NK-92 (cell line): ENCODE measurements around the gene SLC30A3.
"Not testable (repeated sequence)": the region's sequence is repeated elsewhere in the genome, so short reads cannot be mapped to it uniquely, and the experiment has no call there.

Experiments
- DNase-seq: peaks from one replicate; lab custom pipeline; 2025; ENCODE audit not compliant: unreplicated experiment; lab: John Stamatoyannopoulos, UW

The SLC30A3 gene, protein sequence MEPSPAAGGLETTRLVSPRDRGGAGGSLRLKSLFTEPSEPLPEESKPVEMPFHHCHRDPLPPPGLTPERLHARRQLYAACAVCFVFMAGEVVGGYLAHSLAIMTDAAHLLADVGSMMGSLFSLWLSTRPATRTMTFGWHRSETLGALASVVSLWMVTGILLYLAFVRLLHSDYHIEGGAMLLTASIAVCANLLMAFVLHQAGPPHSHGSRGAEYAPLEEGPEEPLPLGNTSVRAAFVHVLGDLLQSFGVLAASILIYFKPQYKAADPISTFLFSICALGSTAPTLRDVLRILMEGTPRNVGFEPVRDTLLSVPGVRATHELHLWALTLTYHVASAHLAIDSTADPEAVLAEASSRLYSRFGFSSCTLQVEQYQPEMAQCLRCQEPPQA

DNA sequence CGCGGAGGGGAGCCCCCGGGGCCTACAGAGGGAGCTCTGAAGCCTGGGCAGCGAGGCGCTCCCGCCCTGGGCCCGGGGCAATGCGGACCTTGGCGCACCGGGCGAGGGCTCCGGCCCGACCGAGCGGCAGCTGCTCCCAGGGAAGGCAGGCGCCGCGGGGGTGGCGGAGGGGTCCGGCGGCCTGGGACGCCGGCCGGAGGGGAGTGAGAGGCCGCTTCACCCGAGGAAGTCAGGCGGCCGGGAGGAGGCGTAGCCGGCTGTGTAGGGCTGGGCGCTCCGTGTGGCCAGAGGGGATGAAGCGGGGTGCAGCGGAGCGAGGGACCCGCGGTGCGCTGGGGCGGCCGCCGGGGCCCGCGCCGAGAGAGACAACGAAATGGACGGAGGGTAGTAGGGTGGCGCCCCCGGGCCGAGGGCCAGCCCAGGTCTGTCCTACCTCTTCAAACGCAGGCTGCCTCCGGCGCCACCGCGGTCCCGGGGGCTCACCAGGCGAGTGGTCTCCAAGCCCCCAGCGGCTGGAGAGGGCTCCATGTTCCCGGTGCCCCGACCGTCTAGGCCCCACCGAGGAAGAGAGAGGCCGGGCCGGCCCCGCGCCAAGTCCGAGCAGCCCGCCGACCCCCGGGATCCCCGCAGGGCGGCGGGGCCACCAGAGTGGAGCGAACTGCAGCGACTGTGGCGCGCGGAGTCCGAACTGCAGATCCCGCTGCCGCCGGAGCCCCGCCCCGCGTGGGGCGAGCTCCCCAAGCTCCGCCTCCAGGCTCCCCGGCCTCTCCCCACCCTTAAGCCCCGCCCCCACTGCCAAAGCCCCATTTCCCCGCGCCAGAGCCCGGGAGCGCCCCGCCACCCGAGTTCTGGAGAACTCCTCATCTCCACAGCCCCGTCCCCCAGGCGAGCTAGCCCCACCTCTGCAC is at the start of gene SLC30A3:
Gene SLC30A3 (minus strand): TSS at position 669 of the 908 bp plus-strand sequence. CDS start 141 bp downstream, at position 528.
- DNase-seq = no peak

DNA sequence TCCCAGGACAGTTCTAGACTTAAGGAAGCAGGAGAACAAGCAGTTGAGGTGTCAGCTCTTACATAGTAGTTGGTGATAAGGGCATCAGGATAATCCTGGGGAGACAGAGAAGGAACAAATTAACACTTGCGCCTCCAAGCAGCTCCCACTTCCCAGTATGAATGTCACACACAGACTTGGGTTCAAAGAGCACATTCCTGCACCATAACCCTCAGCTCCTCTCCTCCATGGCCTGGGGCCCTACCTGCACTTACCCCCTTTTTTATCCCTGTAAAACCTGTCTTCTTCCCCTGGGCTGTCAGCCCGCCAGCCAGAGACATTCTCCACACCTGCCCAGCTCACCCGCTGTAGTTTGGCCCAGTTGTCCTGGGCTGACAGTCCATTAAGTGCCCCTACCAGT is 49.3 kb upstream of the SLC30A3 start:
- no peak for DNase-seq

DNA sequence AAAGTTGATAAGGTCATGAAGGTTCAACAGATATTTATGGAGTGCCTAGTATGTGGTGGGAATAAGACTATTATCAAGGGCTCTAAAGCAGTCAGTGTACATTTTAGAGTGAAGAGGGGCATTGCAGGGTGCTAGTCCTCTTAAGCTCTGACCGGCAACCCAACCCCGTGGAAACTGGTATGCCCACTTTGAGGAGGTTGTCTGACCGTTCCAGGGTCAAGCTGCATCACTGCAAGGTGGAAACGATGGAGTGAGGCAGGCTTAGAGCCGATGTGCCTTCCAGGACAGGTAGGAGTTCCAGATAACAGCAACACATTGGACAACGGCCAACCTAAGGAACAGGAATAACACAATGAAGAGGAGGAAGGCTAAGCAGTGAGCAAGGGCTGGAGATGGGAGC is 46.8 kb upstream of the SLC30A3 start:
- no peak for DNase-seq

DNA sequence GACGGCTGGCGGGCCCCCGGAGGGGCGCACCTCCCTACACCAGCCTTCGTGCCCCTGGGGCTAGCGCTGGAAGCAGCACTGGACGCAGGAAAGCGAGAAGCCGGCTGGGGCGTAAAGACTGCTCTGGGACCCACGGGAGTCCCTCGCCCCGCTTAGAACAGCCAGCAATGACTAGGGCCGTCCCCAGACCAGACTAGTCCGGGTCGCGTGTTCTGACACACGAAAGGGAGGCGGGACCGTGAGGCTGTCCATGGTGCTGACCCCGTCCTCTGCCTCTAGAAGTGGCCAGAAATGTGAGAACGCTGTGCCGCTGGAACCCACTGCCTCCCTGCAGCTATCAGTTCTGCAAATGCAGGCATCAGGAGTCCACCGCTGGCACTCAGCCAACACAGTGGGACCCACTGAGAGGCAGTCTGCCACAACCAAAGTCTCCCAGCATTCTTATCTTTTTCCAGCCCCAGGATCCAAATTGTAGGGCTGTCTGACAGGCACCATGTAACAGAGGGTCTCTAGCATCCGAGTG is 45.6 kb upstream of the SLC30A3 start, which contains the start of gene UCN:
Gene UCN (minus strand): TSS at position 87 of the 523 bp plus-strand sequence. CDS start 550 bp downstream, outside the sequence.
- no peak for DNase-seq

DNA sequence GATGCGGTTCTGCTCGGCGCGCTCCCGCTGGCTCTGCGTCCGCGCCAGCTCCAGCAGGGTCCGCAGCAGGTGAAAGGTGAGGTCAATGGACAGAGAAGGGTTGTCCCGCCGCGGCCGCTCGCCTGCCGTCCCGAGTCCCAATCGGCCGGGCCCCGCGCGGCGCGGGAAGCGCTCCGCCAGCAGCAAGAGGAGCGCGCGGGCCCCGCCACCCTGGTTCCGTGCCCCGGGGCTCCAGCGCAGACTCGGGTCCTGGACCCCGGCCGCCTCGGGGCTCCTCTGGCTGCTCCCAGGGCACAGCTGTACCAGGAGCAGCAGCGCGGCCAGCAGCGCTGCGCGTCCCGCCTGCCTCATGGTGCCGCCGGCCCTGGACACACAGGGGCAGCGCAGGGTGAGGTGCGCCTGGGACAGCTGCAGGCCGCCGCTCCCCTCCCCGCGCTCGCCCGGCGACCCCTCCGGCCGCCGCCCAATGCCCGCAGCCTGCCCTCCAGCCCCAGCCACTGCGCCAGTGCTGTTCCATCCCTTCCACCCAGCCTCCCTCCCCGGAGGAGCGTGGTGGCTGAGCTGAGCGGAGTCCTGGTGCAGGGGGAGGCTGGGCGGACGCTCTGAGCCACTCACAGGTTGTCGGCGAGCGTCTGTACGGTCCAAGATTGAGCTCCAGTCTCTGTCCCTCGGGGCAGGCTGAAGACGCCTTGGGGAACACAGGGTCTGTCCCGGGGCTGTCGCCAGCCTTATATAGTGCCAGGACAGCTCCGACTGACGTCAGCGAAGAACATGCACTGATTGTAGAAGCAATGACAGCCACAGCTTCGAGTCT is 44.9 kb upstream of the SLC30A3 start:
- no peak for DNase-seq

DNA sequence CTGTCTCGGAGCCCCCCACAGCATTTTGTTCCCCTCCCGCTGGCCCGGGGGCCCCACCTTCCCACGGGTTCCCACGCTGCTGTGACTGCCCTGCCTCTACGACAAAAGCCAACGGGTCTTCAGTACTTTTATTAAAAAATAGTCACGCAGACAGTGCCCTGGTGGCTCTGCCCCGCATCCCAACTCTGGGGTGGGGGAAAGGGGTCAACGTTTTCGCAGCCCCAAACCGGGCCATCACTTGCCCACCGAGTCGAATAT is 44.4 kb upstream of the SLC30A3 start:
- DNase-seq = no peak

DNA sequence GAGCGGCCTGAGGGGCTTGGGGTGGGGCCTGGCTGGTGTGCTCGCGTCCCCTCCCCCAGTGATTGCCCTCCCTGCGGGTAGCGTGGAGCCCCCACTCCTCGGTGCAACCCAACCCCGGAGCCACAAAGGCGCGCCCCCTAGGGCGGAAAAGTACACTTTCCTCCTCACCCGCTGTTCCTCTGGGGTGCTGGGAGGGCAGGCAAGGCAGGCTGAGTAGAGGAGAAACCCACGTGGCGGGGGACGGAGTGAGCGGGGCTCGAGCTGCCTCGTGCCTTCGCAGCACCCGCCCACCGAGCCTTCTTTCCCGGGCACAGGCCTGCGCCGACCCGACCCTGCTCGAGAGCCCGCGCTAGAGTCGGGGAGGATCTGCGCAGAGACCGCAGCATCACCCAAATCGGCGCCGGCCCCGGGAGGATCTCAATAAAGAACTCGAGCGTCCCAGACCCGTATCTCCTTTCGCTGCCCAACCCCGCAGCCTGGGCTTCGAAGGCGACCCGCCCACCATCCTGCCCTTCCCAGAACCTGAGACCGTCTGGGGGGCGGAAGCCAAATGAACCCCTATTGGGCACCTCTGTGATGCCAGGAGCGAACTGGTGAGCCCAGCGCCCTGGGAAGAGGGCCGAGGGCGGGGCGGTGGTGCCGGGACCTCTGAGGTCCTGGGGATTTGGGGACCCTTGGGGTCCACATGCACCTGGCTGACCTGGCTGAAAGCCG is 43.9 kb upstream of the SLC30A3 start:
- DNase-seq = no peak

DNA sequence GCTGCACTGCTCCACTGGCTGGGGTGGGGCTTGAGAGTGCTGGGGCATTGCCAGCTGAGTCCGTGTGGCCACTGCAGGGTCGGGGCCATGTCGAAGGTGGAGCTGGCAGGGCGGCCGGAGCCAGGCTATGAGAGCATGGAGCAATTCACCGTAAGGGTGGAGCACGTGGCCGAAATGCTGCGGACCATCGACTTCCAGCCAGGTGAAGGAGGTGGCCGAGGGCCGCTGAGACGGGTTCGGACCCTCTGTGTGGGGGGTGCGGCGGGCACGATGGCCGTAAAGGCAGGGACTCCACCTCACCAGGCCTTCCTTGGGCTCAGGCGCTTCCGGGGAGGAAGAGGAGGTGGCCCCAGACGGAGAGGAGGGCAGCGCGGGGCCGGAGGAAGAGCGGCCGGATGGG is 43.3 kb upstream of the SLC30A3 start:
- DNase-seq = no peak

DNA sequence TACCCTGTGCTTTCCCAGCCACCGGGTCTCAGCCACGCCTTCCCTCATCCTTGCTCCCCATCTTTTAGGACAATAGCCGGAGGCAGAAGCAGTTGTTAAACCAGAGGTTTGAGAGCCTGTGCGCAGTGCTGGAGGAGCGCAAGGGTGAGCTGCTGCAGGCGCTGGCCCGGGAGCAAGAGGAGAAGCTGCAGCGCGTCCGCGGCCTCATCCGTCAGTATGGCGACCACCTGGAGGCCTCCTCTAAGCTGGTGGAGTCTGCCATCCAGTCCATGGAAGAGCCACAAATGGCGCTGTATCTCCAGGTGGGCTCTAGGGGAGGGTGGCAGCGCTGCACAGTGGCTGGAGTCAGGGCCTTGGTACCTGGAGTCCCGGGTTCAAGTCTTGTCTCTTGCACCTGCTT is 42.7 kb upstream of the SLC30A3 start:
- DNase-seq = no peak

DNA sequence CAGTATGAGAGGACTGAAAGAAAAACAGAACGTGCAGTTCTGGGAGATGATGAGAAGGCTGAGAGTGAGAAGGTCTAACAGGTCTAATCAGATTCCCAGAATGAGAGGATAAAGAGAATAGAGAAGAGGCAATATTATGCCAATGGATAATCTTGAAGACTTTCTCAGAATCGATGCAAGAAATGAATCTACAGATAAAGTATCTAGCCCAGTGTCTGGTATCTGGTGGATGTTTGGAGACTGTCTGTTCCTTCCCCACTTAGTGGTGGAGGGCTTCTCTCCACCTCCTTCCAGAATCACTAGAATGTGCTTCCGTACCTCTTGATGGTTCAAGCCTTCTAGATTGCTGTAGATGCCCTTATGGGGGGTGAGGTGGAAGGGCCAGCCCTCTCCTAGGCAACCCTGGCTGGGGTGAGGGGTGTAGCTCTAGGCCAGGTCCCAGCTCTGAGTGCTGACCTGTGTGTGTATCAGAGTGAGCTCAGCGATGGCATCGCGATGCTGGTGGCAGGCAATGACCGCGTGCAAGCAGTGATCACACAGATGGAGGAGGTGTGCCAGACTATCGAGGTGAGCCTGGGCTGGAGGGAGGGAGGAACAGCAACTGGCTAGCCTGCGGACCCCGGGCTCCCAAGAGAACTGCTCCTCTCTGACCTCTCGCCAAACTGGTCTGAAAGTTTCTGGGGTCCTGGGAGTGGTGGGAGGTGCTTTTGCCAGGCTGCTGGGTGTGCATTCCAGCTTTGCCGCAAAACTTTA is 41.8 kb upstream of the SLC30A3 start:
- DNase-seq = no peak

DNA sequence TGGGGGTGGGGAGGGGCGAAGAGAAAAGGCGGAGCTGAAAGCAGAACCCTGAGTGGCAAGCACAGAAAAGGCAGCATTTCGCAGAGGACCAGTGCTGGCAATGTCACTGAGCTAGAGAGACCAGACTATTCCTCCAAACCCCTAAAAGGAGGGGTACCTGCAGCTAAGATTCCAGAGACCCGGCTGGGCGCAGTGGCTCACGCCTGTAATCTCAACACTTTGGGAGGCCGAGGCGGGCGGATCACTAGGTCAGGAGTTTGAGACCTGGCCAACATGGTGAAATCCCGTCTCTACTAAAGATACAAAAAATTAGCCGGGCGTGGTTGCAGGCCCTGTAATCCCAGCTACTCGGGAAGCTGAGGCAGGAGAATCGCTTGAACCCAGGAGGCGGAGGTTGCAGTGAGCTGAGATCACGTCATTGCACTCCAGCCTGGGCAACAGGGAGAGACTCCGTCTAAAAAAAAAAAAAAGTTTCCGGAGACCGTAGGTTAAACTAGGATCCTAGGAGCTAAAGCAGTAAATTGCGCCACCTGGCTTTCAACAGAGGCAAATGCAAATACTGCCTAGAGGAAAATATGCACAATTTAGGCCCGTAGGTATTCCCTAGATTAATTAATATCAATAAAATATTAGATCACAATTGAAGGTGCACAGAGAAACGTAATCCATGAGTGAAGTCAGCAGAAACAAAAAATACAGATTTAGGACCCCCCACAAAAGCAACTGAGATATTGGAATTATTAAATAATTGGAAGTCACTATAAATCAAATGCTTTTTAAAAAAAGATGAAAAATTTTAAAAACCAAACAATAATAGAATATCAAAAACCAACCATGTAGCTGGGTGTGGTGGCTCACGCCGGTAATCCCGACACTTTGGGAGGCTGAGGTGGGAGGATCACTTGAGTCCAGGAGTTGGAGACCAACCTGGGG is 40.5 kb upstream of the SLC30A3 start:
- no peak for DNase-seq

DNA sequence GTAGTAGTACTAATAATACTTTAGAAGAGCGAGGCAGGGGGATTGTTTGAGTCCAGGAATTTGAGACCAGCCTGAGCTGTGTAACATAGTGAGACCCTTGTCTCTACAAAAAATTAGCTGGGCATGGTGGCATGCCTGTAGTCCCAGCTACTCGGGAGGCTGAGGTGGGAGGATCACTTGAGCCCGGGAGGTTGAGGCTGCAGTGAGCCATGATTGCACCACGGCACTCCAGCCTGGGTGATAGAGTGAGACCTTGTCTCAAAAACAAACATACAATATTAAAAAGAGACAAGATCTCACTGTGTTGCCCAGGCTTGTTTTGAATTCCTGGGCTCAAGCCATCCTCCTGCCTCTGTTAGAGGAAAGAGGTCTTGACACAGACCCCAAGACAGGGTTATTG is 37.8 kb upstream of the SLC30A3 start:
- not testable (repeated sequence) for DNase-seq

DNA sequence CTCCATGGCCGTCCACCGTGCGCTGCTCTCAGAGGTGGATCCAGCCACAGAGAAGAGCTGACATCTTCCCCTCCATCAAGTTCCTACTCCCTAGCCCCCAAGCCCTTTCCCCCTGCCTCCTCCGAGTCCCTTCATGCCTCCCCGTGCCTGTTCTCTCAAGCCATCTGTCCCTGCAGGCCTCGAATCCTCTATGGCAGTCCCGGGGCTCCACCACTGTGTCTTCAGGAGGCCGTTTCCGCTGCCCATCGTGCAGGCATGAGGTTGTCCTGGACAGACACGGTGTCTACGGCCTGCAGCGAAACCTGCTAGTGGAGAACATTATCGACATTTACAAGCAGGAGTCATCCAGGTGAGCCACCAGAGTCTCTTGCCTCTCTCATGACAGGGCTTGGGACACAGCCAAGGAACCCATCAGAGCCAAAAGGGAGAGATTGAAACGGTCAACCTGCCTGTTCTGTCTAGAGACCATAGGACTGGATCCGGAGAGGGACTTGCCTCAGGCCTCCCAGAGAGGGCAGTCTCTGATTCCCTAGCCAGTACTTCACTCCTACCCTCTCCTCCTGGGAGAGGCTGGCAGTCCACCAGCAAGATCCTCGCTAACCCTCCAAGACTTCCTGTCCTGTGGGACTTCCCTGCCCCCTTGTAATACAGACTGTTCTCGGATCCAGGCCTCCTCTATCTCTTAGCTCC is 35.7 kb upstream of the SLC30A3 start:
- DNase-seq = no peak

DNA sequence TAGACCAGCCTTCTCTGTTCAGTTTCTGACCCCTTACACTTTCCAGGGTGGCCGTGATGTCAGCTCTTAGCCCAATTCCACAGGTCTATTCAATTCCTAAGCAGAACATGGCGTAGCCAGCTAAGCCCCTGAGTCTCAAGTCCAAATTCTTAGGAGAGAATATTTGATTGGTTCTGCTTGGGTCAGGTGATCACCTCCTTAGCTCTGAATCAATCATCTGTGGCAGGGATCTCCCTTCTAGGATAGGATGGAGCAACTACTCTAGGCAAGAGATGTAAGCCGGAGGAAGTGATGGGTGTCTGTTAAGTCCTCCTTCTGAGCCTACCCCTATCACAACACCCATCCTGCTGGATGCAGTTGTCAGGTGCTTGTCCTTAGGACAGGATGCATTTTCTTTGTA is 34.3 kb upstream of the SLC30A3 start:
- DNase-seq = no peak

DNA sequence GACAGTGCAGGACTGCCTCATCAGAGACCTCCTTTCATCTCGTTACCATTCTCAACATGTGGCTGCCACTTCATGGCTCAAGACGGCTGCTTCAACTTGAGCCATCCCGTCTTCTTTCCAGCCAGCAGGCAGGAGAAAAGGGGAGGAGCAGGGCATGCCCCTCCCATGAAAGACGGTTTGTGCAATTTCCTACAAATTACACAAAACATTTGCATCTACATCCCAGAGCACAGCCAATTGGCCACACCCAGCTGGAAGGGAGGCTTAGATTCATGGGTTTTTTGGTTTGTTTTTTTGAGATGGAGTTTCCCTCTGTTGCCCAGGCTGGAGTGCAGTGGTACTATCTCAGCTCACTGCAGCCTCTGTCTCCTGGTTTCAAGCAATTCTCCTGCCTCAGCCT is 33.6 kb upstream of the SLC30A3 start:
- DNase-seq = no peak

DNA sequence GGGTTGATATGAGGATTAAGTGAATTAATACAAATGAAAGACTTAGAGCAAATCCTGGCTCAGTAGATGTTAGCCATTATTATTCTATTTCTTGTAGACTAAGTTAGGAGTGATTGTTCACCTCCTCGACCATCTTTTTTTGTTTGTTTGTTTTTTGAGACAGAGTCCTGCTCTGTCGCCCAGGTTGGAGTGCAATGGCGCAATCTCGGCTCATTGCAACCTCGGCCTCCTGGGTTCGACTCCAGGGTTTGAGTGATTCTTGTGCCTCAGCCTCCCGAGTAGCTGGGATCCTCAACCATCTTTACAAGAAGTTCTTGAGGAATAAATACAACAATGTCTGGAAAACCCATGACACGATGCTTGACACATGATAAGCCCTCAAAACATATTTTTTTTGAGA is 32.1 kb upstream of the SLC30A3 start:
- no peak for DNase-seq

DNA sequence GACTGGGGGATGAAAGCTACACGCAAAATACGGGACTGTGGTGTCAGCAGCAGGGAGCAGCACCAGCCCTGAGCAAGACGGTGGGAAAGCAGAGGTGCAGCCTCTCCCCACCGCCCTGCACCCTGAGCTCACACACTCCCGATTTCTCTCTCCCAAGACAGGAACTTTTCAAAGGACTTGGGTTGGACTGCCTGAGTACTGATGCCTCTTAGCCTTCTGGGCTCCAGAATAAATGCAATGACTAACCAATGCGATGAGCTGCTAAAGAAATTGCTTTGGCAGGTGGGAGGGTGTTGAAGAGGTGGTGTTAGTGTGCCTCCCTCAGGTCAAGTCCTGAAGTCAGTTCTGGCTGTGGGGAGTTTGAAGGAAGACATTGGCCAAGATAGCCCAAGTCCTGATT is 29.0 kb upstream of the SLC30A3 start:
- DNase-seq = no peak

DNA sequence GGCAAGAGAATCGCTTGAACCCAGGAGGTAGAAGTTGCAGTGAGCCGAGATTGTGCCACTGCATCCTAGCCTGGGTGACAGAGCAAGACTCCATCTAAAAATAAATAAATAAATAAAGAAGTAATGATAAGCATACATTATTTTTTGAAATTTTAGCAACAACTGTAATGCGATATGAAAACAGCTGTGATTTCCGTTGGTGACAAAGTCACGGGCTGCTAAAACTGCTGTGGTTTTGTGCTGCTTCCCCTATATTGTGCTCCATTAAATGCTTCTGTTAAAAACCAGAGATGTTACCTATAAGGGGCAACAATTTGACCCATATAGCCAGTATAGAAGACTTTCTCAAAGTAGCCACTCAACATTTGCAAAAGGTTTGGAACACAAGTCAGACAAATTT is 27.7 kb upstream of the SLC30A3 start:
- no peak for DNase-seq
